ENCODE results near the gene MTERF1.
A peak's percentile ranks its signal among the peaks of the same experiment; 100 is the strongest.

The MTERF1 gene

GRCh38 chr7:91835091-91835825 is 45.2 kb downstream of the MTERF1 start:
- no peak for DNase-seq

DNA sequence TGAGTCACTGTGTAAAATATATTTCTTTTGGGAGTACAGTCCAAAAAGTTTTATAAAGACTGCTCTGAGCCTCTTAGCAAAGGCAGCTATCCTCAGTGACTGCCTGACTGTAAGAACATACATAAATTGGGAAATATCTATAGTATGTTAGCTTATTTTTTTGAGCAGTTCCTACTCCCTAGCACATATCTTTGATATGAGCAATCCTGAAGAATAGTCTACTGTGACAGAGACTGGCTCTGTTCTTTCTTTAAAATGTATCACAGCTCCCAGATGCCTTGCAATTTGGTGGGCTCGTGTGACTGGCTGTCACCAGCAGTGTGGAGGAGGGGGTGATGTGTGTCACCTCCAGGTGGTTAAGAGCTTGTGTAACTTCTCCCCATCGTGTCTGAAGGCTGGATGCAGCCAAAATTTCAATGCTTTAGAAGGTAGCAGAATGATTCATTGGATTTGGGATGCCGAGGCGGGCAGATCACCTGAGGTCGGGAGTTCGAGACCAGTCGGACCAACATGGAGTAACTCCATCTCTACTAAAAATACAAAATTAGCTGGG is 47.9 kb downstream of the MTERF1 start:
- DNase-seq: peak in 21 of 56 donors; percentile 9 to 74 (median 29)

DNA sequence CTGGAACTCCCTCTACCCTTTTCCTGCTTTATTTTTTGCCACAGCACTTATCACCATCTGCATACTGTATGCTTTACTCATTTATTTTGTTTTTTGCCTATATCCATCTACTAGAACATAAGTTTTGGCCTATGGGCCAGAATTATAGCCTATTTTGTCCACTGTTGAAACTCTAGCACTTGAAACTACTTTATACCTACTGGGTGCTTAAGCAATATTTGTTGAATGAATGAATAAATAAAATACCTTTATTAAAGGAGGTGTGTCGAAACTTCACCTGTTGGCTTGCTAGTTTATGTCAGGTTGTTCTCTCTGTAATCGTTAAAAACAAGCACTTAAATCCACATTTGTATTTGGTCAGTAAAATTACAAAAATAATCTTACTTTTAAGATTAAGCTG is 53.3 kb downstream of the MTERF1 start:
- DNase-seq: no peak

- DNase-seq: no peak
Measured at GRCh38 chr7:91826377-91826776, 54.1 kb downstream of the MTERF1 start.

DNA sequence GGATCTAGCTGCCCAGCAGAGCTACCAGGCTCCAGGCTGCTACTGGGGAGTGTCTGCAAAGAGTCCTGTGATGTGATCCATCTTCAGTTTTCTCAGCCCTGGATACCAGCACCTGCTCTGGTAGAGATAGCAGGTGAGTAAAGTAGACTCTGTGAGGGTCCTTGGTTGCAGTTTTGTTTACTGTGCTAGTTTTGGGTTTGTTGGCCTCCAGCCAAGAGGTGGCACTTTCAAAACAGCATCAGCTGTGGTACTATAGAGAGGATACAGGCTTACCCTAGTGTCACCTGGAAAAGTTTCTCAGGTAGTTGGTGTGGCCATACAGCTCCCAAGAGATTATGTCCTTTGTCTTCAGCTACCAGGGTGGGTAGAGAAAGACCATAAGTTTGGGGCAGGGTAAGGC is 56.3 kb downstream of the MTERF1 start:
- DNase-seq: no peak
